Liver (tissue), 3 donors: Measurements from ENCODE around the gene ZNRF3.

Source experiments
- EGR1 ChIP-seq, 2 donors: IDR thresholded peaks; 2 replicates each; pipeline ENCODE4 v1.6.1; 2016 to 2018; ENCODE audit warnings: antibody characterized with exemption in 2 of 2, low read depth in 2 of 2
- FOXA1 ChIP-seq: IDR thresholded peaks from 2 replicates; pipeline ENCODE4 v1.6.1; 2016; ENCODE audit warnings: antibody characterized with exemption
- JUND ChIP-seq, 2 donors: IDR thresholded peaks; 2 replicates each; pipeline ENCODE4 v1.6.1; 2016; ENCODE audit warnings: antibody characterized with exemption in 2 of 2
- RAD21 ChIP-seq, 2 donors: IDR thresholded peaks; 2 replicates each; pipeline ENCODE4 v1.6.1; 2016; ENCODE audit warnings: antibody characterized with exemption in 2 of 2, mild to moderate bottlenecking in 2 of 2
- SP1 ChIP-seq: IDR thresholded peaks from 2 replicates; pipeline ENCODE4 v1.6.1; 2018; ENCODE audit warnings: antibody characterized with exemption, mild to moderate bottlenecking
- TAF1 ChIP-seq: conservative IDR thresholded peaks from 2 replicates; pipeline ENCODE4 v1.6.1; 2016; ENCODE audit warnings: antibody characterized with exemption, mild to moderate bottlenecking
- YY1 ChIP-seq: IDR thresholded peaks from 2 replicates; pipeline ENCODE4 v1.6.1; 2016; ENCODE audit warnings: antibody characterized with exemption, mild to moderate bottlenecking
- TF ChIP-seq, protein P1 (sequence below): fragments of 150-350 bp; IDR thresholded peaks from 2 replicates; pipeline ENCODE4 v1.5.1; 2017; ENCODE audit warnings: improper control_type of control experiment, low read depth, low read length; ENCODE audit not compliant: missing input control
- TF ChIP-seq, protein P2 (sequence below): IDR thresholded peaks from 2 replicates; pipeline ENCODE4 v1.6.1; 2016; ENCODE audit warnings: antibody characterized with exemption, mild to moderate bottlenecking
- donor health status: healthy.
- donor health status: healthy.

DNA sequence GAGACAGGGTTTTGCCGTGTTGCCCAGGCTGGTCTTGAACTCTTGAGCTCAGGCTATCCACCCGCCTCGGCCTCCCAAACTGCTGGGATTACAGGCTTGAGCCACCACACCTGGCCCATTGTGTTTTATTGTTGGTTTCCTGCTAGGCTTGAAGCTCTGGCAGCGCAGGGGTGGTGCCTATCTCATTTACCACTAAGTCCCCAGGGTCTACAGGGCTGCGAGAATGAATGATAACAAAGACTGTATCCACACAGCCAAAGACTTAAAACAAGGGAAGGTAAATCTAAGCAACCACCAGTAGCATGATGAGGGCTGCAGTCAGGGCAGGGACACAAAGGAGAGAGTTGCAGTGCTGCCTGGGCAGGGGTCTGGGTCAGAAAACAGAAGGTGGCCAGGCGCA, 45.7 kb upstream of the ZNRF3 start:
- TF ChIP-seq, protein P1, sequence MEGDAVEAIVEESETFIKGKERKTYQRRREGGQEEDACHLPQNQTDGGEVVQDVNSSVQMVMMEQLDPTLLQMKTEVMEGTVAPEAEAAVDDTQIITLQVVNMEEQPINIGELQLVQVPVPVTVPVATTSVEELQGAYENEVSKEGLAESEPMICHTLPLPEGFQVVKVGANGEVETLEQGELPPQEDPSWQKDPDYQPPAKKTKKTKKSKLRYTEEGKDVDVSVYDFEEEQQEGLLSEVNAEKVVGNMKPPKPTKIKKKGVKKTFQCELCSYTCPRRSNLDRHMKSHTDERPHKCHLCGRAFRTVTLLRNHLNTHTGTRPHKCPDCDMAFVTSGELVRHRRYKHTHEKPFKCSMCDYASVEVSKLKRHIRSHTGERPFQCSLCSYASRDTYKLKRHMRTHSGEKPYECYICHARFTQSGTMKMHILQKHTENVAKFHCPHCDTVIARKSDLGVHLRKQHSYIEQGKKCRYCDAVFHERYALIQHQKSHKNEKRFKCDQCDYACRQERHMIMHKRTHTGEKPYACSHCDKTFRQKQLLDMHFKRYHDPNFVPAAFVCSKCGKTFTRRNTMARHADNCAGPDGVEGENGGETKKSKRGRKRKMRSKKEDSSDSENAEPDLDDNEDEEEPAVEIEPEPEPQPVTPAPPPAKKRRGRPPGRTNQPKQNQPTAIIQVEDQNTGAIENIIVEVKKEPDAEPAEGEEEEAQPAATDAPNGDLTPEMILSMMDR = no peak
- no peak for TF ChIP-seq YY1
- TF ChIP-seq TAF1 = no peak
- no peak for TF ChIP-seq EGR1 (IDR thresholded peaks at IDR 0.05; ENCODE audit: low read depth in 2 of 2)
- TF ChIP-seq JUND (IDR thresholded peaks at IDR 0.05) = no peak
- no peak for TF ChIP-seq SP1
- TF ChIP-seq RAD21 (IDR thresholded peaks at IDR 0.05) = no peak
- TF ChIP-seq, protein P2, sequence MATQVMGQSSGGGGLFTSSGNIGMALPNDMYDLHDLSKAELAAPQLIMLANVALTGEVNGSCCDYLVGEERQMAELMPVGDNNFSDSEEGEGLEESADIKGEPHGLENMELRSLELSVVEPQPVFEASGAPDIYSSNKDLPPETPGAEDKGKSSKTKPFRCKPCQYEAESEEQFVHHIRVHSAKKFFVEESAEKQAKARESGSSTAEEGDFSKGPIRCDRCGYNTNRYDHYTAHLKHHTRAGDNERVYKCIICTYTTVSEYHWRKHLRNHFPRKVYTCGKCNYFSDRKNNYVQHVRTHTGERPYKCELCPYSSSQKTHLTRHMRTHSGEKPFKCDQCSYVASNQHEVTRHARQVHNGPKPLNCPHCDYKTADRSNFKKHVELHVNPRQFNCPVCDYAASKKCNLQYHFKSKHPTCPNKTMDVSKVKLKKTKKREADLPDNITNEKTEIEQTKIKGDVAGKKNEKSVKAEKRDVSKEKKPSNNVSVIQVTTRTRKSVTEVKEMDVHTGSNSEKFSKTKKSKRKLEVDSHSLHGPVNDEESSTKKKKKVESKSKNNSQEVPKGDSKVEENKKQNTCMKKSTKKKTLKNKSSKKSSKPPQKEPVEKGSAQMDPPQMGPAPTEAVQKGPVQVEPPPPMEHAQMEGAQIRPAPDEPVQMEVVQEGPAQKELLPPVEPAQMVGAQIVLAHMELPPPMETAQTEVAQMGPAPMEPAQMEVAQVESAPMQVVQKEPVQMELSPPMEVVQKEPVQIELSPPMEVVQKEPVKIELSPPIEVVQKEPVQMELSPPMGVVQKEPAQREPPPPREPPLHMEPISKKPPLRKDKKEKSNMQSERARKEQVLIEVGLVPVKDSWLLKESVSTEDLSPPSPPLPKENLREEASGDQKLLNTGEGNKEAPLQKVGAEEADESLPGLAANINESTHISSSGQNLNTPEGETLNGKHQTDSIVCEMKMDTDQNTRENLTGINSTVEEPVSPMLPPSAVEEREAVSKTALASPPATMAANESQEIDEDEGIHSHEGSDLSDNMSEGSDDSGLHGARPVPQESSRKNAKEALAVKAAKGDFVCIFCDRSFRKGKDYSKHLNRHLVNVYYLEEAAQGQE = no peak
- TF ChIP-seq FOXA1 = no peak
